HAP-1 (cell line): ENCODE measurements around the gene PRICKLE3.

Experiments used
- DNase-seq, 2 experiments: peaks; one replicate each; pipeline ENCODE4 v3.0.0-alpha.2; 2016 to 2020; ENCODE audit warnings: low spot score in 2 of 2
- H3K27me3 ChIP-seq: fragments of 250-450 bp; sonication (Bioruptor Pico); 2 replicates; pipeline ENCODE4 v1.5.1; 2020; ENCODE audit warnings: low read depth, mild to moderate bottlenecking, moderate library complexity
- H3K36me3 ChIP-seq: fragments of 250-450 bp; sonication (Bioruptor Pico); replicated peaks from 2 replicates; pipeline ENCODE4 v1.5.1; 2020; ENCODE audit warnings: mild to moderate bottlenecking
- H3K4me1 ChIP-seq: fragments of 250-450 bp; sonication (Bioruptor Pico); 2 replicates; pipeline ENCODE4 v1.5.1; 2020; ENCODE audit warnings: mild to moderate bottlenecking
- H3K4me3 ChIP-seq: fragments of 250-450 bp; sonication (Bioruptor Pico); 2 replicates; pipeline ENCODE4 v1.5.1; 2020; ENCODE audit warnings: mild to moderate bottlenecking, moderate library complexity
- H3K9me3 ChIP-seq: fragments of 250-450 bp; sonication (Bioruptor Pico); 2 replicates; pipeline ENCODE4 v1.5.1; 2020; ENCODE audit warnings: mild to moderate bottlenecking, moderate library complexity
- in situ Hi-C: fragments of 300-500 bp; cut with MboI; formaldehyde crosslinking; loops from 3 replicates; pipeline ENCODE4 v1.14.3; 2020; ENCODE audit warnings: low sequenced_read_pairs, inconsistent platforms, mixed read lengths

The PRICKLE3 gene

DNA sequence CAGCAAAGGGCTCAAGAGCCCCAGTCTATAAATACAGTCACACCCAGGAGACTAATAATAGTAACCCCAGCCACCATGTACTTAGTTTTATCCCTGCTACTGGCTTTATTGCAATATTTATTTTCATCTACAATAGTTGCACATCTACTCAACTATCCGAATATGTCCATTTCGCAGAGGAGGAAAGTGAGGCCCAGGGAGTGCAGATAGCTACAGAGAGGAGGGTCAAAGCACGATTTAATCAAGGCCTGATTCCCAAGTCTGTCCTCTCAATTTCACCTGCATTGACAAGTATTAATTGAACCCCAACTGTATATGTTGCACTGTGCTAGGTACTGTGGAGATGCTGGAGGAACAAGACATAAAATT is 18.4 kb downstream of the PRICKLE3 start:
- DNase-seq: no peak

DNA sequence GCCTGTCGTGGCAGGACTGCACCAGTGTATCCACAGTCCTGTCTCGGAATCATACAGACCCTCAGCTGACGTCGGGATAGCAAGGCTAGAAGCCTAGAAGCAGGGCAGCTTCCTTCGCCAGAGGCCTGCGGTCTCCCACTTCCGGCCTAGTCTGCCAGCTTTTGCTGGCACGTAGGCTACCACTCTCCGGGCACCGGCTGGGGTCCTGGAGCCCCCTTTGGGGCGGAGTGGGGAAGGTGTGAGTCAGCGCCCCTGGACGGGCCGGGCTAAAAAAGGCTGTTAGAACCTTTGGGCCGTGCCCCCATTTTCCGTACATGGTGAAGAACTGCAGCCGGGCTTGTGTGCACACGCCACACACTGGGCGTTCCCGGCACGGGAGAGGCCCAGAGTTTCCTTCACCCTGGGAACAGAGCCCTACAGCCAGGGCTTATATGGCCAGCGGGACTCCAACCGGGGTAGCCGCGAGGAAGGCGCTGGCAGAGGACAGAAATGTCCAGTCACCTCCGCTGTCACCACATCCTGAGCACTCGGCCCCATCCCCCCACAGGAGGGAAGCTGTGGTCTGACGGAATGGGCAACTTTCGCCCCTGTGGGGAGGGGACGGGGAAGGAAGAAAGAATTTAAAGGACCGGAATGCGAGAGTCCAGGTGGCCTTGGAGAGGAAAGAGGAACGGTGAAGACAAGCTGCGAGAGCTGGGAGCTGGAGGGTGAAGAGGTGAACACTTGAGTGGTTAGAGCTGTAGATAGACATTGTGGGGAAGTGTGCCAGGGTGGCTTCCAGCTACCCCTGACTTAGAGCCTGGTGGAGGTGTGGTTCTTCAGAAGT is 19.0 kb downstream of the PRICKLE3 start:
- H3K36me3 ChIP-seq: no peaks in the 10 kb centered on the region
- in situ Hi-C loops: loop anchor here (5.0 kb wide), 1 partner anchor 270 kb away; the partner anchor contains the start of genes PQBP1 and TIMM17B
- no peaks in the 10 kb centered on the region for H3K27me3 ChIP-seq
- peaks cover 29% of the 10 kb centered on the region for H3K4me1 ChIP-seq
- peak in 1 of 2 experiments; percentile 64 for DNase-seq
- H3K4me3 ChIP-seq: peak overlapping the region; percentile 29
- H3K9me3 ChIP-seq: no peaks in the 10 kb centered on the region

More for the DNA sequence above, 18.4 kb downstream of the PRICKLE3 start:
- peak overlapping the region; percentile 29; the same call in 1 of the 2 replicates for H3K4me3 ChIP-seq
- in situ Hi-C loops: loop anchor here (5.0 kb wide), 1 partner anchor 270 kb away; the partner anchor contains the start of genes PQBP1 and TIMM17B
- no peaks in the 10 kb centered on the region for H3K36me3 ChIP-seq
- no peaks in the 10 kb centered on the region for H3K27me3 ChIP-seq
- peaks cover 29% of the 10 kb centered on the region for H3K4me1 ChIP-seq
- H3K9me3 ChIP-seq: no peaks in the 10 kb centered on the region

DNA sequence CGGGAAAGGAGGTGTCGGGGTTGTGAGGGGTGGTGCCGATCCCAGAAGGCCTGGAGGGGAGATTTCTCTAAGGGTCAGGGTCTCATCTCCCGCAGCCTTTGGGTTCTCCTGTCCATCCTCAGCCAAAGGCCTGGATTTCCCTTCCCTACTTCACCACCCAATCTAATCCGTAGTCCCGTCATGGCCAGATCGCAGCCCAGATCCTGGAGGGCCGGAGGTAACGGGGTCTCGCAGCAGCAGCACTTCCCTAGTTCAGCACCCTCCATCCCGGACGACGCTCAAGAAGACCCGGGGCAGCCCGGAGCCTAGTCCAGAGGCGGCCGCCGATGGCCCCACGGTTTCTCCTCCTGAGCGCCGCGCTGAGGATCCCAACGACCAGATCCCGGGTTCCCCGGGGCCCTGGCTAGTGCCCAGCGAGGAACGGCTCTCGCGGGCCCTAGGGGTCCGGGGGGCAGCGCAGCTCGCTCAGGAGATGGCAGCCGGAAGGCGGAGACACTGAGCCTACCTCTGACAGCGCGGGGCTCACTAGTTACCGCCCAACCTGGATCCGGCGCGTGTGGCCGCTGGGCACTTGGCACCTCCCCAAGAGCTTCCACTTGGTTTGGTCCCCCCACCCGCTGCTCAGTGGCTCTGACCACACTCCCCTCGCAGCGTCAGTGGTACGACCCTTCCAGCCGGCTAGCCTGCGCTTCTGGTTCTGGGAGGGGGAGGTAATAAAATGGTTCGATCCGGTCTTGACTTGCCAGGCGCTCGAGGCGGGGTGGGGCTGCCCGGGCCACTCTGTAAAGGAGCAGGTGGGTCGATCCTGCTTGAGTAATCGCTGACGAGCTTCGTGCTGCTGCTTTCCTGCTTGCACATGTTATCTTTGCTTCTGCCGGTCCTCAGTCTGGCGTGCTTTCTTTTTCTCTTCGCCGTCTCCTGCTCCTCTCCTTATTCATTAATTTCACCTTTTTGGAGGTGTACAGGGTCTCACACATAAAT is 20.0 kb downstream of the PRICKLE3 start:
- Histone ChIP-seq H3K9me3 (no peaks in the 10 kb centered on the region), H3K4me1 (peaks cover 29% of the 10 kb centered on the region), H3K4me3 (peak overlapping the region; percentile 29), H3K36me3 (no peaks in the 10 kb centered on the region), H3K27me3 (no peaks in the 10 kb centered on the region)
- in situ Hi-C loops: loop anchor here (5.0 kb wide), 1 partner anchor 269 kb away; the partner anchor contains the start of genes PQBP1 and TIMM17B
- peak; percentile 95 to 98 for DNase-seq

DNA sequence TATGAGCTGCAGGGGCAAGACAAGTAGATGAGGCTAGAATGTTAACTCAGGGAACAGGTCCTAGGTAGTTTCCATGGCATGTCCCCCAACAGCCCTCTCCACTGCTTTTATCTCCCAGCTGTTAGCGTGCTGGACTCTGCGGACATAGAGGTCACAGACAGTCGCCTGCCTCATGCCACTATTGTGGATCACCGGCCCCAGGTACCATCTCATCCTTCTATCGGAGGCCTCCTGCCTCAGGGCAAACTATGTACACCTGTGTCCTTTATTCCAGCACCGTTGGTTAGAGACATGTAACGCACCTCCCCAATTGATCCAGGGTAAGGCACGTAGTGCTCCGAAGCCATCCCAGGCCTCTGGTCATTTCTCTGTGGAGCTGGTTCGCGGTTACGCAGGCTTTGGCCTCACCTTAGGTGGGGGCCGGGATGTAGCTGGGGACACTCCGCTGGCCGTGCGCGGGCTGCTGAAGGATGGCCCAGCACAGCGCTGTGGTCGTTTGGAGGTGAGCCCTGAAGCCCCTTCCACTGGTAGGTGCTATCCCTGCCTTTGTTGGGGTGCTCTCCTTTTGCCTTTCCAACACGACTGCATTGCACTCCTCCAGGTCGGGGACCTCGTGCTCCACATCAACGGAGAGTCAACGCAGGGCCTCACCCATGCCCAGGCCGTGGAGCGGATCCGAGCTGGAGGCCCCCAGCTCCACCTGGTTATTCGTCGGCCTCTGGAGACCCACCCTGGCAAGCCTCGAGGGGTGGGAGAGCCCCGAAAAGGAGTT is 21.4 kb downstream of the PRICKLE3 start:
- H3K36me3 ChIP-seq: no peaks in the 10 kb centered on the region
- DNase-seq: no peak
- H3K9me3 ChIP-seq: no peaks in the 10 kb centered on the region
- H3K4me3 ChIP-seq: no peak overlapping the region
- no peaks in the 10 kb centered on the region for H3K27me3 ChIP-seq
- H3K4me1 ChIP-seq: peaks cover 29% of the 10 kb centered on the region
- in situ Hi-C loops: loop anchor here (5.0 kb wide), 1 partner anchor 267 kb away; the partner anchor contains the start of genes PQBP1 and TIMM17B

DNA sequence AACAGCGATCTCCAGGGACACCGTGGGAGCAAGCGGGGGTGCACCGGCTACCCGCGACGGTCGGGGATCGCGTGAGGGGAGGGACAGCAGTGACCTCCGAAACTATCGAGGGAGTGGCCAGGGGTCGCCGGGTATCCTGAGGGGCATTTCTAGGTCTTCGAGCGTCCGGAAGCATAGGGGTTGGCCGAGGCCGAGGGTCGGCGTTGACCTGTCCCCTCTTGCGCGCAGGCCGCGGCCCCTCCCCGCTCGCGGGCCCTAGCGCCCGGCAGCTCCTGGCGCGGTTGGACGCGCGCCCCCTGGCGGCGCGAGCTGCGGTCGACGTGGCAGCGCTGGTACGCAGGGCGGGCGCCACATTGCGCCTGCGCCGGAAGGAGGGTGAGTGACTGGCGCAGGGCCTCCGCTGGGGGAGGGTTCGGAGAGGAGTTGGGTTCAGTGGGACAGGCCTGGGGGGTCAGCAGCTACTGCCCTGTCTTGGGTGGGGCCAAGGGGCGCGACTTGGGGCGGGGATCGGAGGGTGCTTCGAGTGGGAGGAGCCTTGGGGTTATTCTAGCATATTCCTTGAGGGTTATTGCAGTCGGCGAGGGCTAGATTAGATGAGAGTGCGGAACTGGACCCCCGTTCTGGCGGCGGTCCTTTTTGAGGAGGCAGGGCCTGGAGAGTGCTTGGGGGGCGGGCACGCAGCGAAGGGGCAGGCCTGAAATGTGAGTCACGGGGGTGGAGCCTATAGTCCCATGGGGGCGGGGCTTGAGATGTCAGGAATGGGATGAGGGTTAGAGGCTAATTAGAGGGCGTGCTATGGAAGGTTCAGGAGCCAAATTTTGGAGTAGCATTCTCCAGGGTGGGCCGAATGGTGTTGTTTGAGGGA is 22.4 kb downstream of the PRICKLE3 start:
- no peaks in the 10 kb centered on the region for H3K36me3 ChIP-seq
- no peaks in the 10 kb centered on the region for H3K9me3 ChIP-seq
- peaks cover 29% of the 10 kb centered on the region for H3K4me1 ChIP-seq
- peak; percentile 85 to 98 for DNase-seq
- H3K4me3 ChIP-seq: peak overlapping the region; percentile 35
- in situ Hi-C loops: no loop called here
- no peaks in the 10 kb centered on the region for H3K27me3 ChIP-seq

DNA sequence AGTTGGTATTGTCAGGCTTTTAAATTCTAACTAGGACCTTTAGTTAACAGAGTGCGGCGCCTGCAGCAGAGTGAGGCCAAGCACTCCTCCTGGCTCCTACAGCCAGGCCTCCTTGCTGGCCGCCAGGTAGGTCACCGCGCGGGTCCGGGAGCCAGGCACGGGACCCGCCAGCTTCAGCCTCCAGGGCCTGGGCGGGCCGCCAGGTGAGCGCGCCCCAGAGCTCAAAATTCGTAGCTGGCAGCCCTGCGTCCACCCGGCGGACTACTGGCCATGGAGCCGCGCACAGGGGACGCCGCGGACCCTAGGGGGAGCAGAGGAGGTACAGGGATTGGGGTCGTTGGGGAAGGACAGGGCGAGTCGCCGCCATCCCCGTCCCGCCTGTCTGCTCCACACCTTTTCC is 23.6 kb downstream of the PRICKLE3 start, which contains the start of gene MAGIX:
Gene MAGIX (plus strand): TSS at position 139 of the 400 bp plus-strand sequence. CDS start 132 bp downstream, at position 271.
- Histone ChIP-seq H3K36me3 (no peaks in the 10 kb centered on the region), H3K4me1 (peaks cover 27% of the 10 kb centered on the region), H3K27me3 (no peaks in the 10 kb centered on the region), H3K9me3 (no peaks in the 10 kb centered on the region), H3K4me3 (peak within 1 kb of the TSS; percentile 35)
- DNase-seq: no peak
- in situ Hi-C loops: no loop called here

DNA sequence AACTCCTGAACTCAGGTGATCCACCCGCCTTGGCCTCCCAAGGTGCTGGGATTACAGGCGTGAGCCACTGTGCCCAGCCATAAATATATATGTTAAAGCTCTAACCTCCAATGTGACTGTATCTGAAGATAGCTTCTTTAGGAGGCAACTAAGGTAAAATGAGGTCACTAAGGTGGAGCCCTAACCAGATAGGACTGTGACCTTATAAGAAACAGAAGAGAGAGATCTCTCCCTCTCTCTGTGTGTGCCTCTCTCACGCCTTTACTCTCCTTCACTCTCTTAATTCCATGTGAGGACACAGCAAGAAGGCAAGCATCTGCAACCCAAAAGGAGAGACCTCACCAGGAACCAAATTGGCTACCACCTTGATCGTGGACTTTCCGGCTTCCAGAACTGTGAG is 24.5 kb downstream of the PRICKLE3 start:
- Histone ChIP-seq H3K4me1 (peaks cover 17% of the 10 kb centered on the region), H3K36me3 (no peaks in the 10 kb centered on the region), H3K4me3 (no peak overlapping the region), H3K27me3 (no peaks in the 10 kb centered on the region), H3K9me3 (no peaks in the 10 kb centered on the region)
- in situ Hi-C loops: no loop called here
- no peak for DNase-seq

DNA sequence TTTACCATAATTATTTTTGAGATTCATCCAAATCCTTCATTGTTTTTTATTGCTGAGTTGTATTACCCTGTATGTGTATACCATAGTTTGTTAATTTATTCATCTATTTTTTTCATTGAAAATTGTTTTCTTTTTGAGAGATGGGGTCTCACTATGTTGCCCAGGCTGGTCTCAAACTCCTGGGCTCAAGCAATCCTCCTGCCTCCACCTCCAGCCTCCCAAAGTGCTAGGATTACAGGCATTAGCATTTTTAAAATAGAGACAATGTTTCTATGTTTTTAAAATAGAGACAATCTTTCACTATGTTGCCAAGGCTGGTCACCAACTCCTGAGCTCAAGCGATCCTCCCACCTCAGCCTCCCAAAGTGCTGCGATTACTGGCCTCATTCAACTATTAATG is 25.3 kb downstream of the PRICKLE3 start:
- Histone ChIP-seq H3K4me3 (no peak overlapping the region), H3K27me3 (no peaks in the 10 kb centered on the region), H3K36me3 (no peaks in the 10 kb centered on the region), H3K9me3 (no peaks in the 10 kb centered on the region), H3K4me1 (peaks cover 19% of the 10 kb centered on the region)
- DNase-seq: no peak
- in situ Hi-C loops: no loop called here

DNA sequence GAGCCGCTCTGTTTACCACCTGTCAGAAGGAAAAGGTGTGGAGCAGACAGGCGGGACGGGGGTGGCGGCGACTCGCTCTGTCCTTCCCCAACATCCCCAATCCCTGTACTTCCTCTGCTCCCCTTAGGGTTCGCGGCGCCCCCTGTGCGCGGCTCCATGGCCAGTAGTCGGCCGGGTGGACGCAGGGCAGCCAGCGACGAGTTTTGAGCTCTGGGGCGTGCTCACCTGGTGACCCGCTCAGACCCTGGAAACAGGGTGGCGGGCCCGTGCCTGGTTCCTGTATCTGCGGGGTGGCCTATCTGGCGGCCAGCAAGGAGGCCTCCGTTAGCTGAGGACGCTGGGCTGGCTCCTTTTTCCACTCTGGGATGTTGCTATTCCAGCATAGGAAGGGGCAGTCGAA is 29.0 kb downstream of the PRICKLE3 start:
- in situ Hi-C loops: no loop called here
- H3K4me3 ChIP-seq: no peak overlapping the region
- H3K9me3 ChIP-seq: no peaks in the 10 kb centered on the region
- DNase-seq: no peak
- no peaks in the 10 kb centered on the region for H3K36me3 ChIP-seq
- peaks cover 15% of the 10 kb centered on the region for H3K4me1 ChIP-seq
- H3K27me3 ChIP-seq: no peaks in the 10 kb centered on the region

DNA sequence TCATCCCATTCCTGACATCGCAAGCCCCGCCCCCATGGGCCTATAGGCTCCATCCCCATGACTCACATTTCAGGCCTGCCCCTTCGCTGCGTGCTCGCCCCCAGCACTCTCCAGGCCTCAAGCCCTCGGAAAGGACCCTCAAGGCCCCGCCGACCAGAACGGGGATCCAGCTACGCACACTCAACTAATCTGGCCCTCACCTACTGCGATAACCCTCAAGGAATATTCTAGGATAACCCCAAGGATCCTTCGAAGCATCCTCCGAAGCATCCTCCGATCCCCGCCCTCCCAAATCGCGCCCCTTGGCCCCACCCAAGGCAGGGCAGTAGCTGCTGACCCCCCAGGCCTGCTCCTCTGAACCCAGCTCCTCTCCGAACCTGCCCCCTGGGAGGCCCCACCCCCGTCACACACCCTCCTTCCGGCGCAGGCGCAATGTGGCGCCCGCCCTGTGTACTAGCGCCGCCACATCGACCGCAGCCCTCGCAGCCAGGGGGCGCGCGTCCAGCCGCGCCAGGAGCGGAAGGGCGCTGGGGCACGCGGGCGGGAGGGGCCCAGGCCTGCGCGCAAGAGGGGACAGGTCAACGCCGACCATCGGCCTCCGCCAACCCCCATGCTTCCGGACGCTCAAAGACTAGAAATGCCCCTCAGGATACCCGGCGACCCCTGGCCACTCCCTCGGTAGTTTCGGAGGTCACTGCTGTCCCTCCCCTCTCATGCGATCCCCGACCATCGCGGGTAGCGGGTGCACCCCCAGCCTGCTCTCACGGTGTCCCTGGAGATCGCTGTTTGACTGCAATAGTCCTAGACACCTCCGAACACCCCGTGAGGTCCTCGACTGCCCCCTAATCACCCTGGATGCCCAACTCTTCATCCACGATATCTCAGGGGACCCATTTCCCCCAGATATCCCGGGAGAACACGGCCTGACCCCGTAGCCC is 30.0 kb downstream of the PRICKLE3 start:
- Histone ChIP-seq H3K27me3 (no peaks in the 10 kb centered on the region), H3K4me1 (peaks cover 15% of the 10 kb centered on the region), H3K9me3 (no peaks in the 10 kb centered on the region), H3K36me3 (no peaks in the 10 kb centered on the region), H3K4me3 (peak overlapping the region; percentile 39)
- DNase-seq: peak; percentile 87 to 97
- in situ Hi-C loops: no loop called here

DNA sequence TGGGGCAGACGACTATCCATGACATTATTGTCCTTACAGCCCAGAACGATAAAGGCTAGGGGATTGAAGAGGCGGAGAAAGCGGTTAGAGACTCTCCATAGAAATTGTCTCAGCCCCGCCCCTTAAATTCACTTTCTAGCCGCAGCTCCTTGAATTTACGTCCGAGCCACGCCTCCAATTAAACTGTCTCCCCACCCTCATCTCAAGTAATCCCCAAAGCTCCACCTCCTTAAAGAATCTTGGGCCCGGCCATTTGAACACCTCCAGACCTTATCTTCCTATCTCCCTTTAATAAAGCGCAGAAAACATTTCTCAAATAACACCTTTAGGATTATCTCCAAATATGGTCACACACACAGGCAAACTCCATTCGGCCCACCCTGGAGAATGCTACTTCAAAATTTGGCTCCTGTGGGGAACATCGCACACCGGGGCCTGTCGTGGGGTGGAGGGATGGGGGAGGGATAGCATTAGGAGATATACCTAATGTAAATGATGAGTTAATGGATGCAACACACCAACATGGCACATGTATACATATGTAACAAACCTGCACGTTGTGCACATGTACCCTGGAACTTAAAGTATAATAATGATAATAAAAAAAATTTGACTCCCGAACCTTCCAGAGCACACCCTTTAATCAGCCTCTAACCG is 30.8 kb downstream of the PRICKLE3 start:
- Histone ChIP-seq H3K9me3 (no peaks in the 10 kb centered on the region), H3K4me1 (peaks cover 15% of the 10 kb centered on the region), H3K4me3 (peak overlapping the region; percentile 39), H3K27me3 (no peaks in the 10 kb centered on the region), H3K36me3 (no peaks in the 10 kb centered on the region)
- peak; percentile 94 to 96 for DNase-seq
- in situ Hi-C loops: no loop called here
